ENCODE results near the gene RALGAPA2.
A peak's percentile ranks its signal among the peaks of the same experiment; 100 is the strongest.
"Not testable (repeated sequence)": the region's sequence is repeated elsewhere in the genome, so short reads cannot be mapped to it uniquely, and the experiment has no call there.

Gene RALGAPA2

GRCh38 chr20:20567712-20568111 lies 144.7 kb downstream of the RALGAPA2 start:
- no peak for DNase-seq

GRCh38 chr20:20566516-20566915 lies 145.9 kb downstream of the RALGAPA2 start:
- DNase-seq = no peak

DNA sequence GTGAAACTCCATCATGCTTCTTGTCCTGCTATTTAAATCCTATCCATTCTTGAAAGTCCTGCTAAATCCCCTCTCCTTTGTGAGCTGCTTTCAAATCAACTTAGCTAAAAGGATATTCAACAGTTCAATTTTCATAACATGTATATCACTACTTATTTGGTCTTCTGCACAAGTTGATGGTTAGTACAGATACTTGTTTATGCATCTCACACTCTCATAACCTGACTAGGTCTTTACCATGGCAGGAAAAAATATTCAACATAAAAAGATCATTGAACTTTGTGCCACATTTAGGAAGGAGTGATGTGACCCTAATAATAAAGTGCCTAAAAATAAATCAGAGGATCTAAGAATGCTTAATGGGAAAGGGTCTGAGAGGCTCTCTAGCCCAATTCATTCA lies 148.2 kb downstream of the RALGAPA2 start:
- no peak for DNase-seq

DNA sequence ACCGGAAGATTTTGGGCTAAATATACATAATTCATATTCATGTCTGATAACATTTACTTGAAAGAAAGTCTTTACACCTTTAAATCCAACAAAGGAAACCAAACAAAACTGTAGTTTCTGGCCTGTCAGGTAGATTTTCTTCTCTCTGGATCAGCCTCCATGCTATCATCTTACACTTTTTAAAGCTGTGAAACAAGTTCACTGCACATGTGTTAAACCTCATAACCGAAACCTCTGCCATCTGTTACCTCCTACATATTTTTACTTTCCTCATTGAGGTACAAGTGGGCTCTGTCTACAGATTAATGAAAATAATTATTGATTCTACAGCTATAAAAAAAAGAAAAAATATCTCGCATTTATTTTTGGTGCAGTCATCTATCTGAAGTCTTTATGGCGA lies 149.9 kb downstream of the RALGAPA2 start:
- no peak for DNase-seq

DNA sequence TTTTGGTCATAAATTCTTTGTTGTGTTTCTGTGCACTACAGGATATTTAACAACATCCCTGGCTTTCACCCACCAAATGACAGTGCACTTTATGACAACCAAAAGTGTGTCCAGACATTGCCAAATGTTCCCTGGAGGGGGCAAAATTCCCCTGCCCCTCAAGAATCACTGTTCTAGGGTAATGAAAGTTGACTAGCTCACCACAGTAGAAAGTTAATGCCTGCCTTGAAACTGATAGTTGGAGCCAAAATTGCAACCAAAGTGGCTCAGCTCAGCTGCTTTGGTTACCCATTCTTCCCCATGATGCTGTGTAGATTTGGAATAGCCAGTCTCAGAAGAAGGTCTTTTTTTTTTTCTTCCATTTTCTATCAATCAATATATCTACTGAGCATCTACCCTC lies 150.6 kb downstream of the RALGAPA2 start:
- DNase-seq = no peak

GRCh38 chr20:20561172-20561571 lies 151.3 kb downstream of the RALGAPA2 start:
- DNase-seq = no peak

DNA sequence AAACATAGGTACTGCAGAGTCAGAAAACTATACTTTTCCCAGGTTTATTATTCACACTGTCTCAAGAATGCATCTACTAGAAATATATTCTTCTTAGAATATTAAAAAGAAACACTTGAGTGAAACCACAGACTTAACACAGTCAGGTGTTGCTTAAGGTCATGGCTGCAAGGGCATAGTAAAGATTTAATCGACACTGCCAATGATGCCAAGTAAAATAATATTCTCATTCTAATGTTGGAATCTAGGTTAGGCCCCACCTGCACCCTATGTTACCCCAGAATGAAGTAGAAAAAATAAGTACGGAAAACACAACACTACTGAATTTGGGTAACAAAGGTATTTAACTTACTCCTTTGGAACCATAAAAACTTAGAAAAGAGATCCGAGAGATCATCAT lies 155.0 kb downstream of the RALGAPA2 start:
- no peak for DNase-seq

GRCh38 chr20:20555838-20556237 lies 156.6 kb downstream of the RALGAPA2 start:
- DNase-seq = no peak

DNA sequence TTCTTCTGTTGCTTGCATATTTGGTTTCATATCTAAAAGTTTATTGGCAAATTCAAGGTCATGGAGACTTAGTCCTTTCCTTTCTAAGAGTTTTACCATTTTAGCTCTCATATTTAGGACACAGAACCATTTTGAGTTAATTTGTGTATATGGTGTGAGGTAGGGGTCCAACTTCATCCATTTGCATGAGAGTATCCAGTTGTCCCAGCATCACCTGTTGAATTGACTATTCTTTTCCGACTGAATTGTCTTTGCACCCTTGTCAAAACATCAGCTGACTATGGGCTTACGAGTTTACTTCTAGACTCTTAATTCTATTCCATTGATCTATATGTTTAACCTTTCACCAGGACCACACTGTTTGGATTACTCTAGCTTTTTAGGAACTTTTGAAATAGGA lies 157.5 kb downstream of the RALGAPA2 start:
- no peak for DNase-seq

- no peak for DNase-seq
Observed at GRCh38 chr20:20553541-20553940, 158.9 kb downstream of the RALGAPA2 start.

DNA sequence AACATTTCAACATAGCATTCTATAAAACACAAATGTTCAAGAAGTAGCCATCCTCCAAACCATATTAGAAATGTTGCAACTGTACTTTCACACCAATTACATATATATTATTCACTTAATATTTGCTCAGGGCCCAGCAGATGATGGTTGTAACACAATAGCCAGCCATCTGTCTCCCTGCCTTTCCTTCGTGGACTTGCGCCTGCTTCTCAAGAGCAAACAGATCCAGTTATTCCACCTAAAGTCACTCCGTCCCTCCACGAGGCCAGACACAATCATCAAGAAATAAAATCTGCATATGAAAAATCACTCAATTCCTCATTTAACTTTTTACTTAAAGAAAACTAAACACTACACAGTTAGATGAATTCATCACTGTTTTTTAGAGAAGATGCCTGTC lies 160.4 kb downstream of the RALGAPA2 start:
- DNase-seq = no peak

DNA sequence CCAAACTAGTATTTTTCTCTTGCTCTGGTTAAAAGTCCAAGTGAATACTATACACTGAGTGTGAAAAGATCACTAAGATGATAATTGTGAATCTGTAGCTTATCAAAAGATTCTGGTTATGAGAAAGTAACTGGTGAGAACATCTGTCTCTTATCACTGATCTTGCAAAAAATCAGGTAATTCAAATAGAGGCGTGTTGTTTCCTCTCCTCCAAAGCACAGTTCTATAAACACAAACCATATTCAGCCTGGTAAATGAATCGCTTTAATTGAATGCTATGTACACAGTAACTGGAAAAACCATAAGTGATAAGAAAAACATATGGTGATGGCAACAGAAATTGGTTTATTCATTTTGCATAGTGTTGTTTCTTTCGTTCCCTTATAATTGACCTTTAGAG lies 161.0 kb downstream of the RALGAPA2 start:
- no peak for DNase-seq

- DNase-seq = no peak
Observed at GRCh38 chr20:20549704-20550103, 162.7 kb downstream of the RALGAPA2 start.

DNA sequence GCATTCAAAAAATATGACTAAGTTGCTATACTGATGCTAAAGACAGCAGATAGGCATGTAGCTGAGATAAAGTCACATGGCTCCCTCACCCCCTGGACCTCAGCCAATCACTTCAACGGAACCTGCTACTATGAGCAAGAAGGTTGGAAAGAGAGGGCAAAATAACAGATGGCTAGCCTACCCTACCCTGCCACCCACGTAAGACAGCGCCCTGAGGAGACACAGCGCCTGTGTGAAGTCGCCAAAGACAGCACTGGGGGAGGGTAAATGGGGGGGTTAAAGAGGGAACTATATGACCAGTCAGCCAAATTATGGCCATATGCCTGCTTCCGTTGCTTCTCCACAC lies 163.2 kb downstream of the RALGAPA2 start:
- no peak for DNase-seq

- DNase-seq = no peak
Observed at GRCh38 chr20:20548527-20549266, 163.7 kb downstream of the RALGAPA2 start.

DNA sequence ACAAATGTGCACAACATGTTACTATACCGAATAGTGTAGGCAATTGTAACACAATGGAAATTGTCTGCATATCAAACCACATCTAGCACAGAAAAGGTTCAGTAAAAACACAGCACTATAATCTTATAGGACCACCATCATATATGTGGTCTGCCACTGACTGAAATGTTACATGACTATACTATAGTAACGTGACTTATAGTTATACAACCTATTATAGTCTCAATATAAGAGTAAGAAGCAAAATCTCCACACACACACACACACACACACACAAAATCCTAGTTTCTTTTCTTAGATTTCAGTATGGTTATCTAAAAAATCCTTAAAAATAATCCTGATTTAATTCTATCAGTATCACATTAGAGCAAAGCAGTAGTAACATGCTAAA lies 164.6 kb downstream of the RALGAPA2 start:
- no peak for DNase-seq

GRCh38 chr20:20547221-20547875 lies 165.1 kb downstream of the RALGAPA2 start:
- DNase-seq = peak; percentile 28

DNA sequence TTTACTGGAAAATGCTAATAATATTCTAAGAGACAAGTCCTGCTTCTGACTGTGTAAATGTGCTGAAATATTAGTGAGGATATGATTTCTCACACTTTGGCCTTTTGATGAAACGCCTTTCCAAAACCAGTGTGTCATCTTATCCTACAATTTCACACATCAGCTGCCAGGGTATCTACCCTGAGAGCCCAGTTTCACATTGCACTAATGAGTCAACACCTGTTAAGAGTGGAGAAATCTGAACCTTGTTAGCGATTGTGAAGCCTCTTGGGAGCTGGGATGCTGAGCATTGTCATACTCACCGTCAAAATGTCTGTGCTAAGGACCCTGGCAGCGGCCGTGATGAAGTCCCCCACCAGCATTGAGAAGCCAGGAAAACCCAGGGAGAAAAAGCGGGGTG lies 166.0 kb downstream of the RALGAPA2 start:
- DNase-seq = no peak

DNA sequence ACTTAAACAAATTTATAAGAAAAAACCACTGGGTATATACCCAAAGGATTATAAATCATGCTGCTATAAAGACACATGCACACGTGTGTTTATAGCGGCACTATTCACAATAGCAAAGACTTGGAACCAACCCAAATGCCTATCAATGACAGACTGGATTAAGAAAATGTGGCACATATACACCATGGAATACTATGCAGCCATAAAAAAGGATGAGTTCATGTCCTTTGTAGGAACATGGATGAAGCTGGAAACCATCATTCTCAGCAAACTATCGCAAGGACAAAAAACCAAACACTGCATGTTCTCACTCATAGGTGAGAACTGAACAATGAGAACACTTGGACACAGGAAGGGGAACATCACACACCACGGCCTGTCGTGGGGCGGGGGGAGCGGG lies 169.1 kb downstream of the RALGAPA2 start:
- DNase-seq = not testable (repeated sequence)

DNA sequence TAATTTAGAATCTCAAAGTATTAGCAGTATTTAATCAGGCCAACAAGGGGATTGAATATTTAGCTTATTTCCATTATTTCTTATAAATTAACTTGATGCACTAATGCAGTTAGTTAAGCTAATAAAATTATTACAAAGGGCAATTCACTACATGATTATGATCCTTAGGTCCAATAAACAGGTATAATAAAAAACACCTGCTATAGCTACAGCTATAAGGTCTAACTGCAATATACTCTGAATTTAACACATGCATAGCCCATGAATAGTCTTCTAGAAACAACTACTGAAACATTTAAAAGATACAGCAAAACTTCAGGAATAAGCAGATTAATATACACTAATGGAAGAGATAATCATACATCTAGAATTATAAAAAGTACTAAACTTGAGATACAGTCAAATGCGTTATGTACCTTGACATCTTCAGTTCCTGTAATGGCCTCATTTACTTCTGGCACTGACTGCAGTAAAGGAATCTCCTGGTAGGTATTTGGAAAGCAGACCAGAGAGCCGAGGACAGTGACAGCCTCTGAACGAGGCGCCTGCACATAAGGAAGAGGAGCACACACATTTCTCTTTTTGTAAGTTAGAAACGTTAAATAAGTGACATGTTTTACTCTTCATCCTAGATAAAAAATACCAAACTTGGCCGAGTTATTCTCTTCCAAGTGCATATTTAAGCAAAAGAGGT lies 176.1 kb downstream of the RALGAPA2 start:
- DNase-seq = no peak

GRCh38 chr20:20535051-20535450 lies 177.4 kb downstream of the RALGAPA2 start:
- no peak for DNase-seq

DNA sequence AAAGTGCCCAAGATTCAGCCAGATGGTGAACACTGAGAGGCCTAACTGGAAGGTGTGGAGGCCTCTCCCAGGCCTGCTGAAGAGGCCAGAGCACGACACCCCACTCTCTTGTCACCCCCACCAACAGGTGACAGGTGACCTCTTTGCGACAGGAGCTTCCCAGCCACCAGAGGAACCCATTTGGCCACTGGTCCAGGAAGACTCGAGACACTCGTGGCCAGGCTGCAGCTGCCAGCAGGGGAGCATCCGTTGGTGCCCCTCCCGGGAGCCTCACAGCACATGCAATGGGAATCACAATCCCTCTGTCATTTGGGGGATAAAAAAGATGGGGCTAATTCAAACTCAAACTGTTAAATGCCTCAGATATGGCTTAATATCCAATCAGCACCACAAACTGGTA lies 181.2 kb downstream of the RALGAPA2 start:
- no peak for DNase-seq

GRCh38 chr20:20530428-20531151 lies 181.9 kb downstream of the RALGAPA2 start:
- no peak for DNase-seq

- no peak for DNase-seq
Observed at GRCh38 chr20:20529597-20529996, 182.8 kb downstream of the RALGAPA2 start.

Measured in KG1 (cell line).